Stimulated activated naive CD4-positive, alpha-beta T cell treated with Interleukin-2 at 50 U/mL for 16 hours (primary cell): ENCODE data around the gene MSX2.

Experiments used
- DNase-seq: peaks from one replicate; lab custom pipeline; 2025; lab: John Stamatoyannopoulos, UW

MSX2 gene

DNA sequence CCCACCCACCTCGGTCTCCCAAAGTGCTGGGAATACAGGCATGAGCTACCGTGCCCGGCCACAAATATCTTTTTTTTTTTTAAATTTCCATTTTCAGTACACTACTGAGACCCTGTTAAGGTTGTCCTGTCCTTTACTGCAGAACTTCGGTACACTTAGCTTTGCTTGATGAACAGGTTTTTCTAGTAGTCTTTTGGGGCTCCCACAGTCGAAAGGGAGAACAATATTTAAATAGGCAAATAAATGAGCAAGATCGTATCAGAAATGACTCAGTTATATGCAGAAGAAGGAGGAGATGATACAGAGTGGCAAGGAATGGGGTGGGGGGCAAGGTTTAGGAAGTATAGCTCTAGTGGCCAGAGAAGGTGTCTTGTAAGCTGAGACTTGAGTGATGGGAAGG lies 52.7 kb downstream of the MSX2 start:
- DNase-seq, result no peak

DNA sequence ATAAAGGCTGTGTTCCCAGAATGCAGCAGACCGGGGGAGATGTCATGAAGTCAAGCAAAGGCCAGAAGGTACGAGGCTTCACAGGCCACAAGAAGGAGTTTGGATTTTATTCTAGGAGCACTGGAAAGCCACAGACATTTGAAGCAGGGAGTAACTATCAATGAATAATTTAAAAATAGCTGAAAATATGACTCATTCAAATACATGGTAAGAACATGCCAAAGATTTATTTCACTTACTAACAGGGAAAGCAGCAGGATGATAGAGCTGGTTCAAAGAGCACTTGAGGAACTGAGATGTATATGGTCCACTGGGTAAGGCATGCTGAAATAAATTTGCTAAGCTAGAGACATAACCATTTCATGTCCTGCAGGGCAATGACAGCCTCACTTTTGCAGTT lies 53.2 kb downstream of the MSX2 start:
- no peak for DNase-seq
